A673 (cell line): Measurements from ENCODE around the gene LMAN1L. TPM values are rescaled to one million over a fixed set of nuclear protein-coding genes. Genes with fewer than 3 reads are reported as not detected.
A peak's percentile ranks its signal among the peaks of the same experiment; 100 is the strongest.

Source experiments
- BruUV-seq: library from RNA; stranded (reverse); fragments of 400-500 nt; replicated peaks from 2 replicates; lab custom pipeline; 2021; lab: Mats Ljungman, UMichigan
- CTCF ChIA-PET: fragments of 300-600 bp; sonication (Branson Sonifier 250); formaldehyde crosslinking; loops from one replicate; lab custom pipeline; 2022; ENCODE audit warnings: antibody characterized with exemption; lab: Charles Lee
- POLR2A ChIA-PET: fragments of 300-600 bp; sonication (Branson Sonifier 250); formaldehyde crosslinking; loops from one replicate; lab custom pipeline; 2022; ENCODE audit warnings: antibody characterized with exemption; ENCODE audit not compliant: low non-redundant PET; lab: Charles Lee
- DNase-seq: peaks from one replicate; pipeline ENCODE4 v3.0.0-alpha.2; 2015; ENCODE audit warnings: low spot score
- H3K27ac ChIP-seq: fragments of 200-600 bp; sonication (generic); 2 replicates; pipeline ENCODE4 v1.5.1; 2016; ENCODE audit warnings: mixed run types, low read depth, mild to moderate bottlenecking, mixed read lengths, antibody characterized with exemption, low read length; ENCODE audit not compliant: poor library complexity, severe bottlenecking
- H3K27me3 ChIP-seq: fragments of 200-600 bp; sonication (generic); replicated peaks from 2 replicates; pipeline ENCODE4 v1.6.1; 2017; ENCODE audit warnings: mixed run types, low read depth, mild to moderate bottlenecking, mixed read lengths, antibody characterized with exemption, low read length; ENCODE audit not compliant: insufficient read depth, poor library complexity
- H3K36me3 ChIP-seq: fragments of 200-600 bp; sonication (generic); 2 replicates; pipeline ENCODE4 v1.6.1; 2016; ENCODE audit warnings: mixed run types, mild to moderate bottlenecking, mixed read lengths, antibody characterized with exemption, low read length; ENCODE audit not compliant: insufficient read depth, poor library complexity, severe bottlenecking
- H3K4me1 ChIP-seq: fragments of 200-600 bp; sonication (generic); 2 replicates; pipeline ENCODE4 v1.6.1; 2017; ENCODE audit warnings: mixed run types, mild to moderate bottlenecking, mixed read lengths, antibody characterized with exemption, low read length; ENCODE audit not compliant: insufficient read depth, poor library complexity, severe bottlenecking
- H3K4me3 ChIP-seq: fragments of 200-600 bp; sonication (generic); 2 replicates; pipeline ENCODE4 v1.5.1; 2016; ENCODE audit warnings: low read depth, mixed run types, mild to moderate bottlenecking, mixed read lengths, low read length; ENCODE audit not compliant: poor library complexity, severe bottlenecking
- H3K9me3 ChIP-seq: fragments of 200-600 bp; sonication (generic); 2 replicates; pipeline ENCODE4 v1.6.1; 2016; ENCODE audit warnings: mixed run types, low read depth, mild to moderate bottlenecking, mixed read lengths, antibody characterized with exemption, low read length; ENCODE audit not compliant: poor library complexity, severe bottlenecking
- CTCF ChIP-seq: fragments of 300-800, 200-600 bp; sonication (generic); conservative IDR thresholded peaks from 2 replicates; pipeline ENCODE4 v1.5.1; 2017; ENCODE audit warnings: low read depth, mild to moderate bottlenecking, antibody characterized with exemption, low read length, moderate library complexity, mixed read lengths
- EZH2 ChIP-seq: fragments of 200-600 bp; sonication (generic); IDR thresholded peaks from 2 replicates; pipeline ENCODE4 v1.6.1; 2017; ENCODE audit warnings: borderline replicate concordance, low read depth, mild to moderate bottlenecking, mixed read lengths, antibody characterized with exemption, low read length; ENCODE audit not compliant: poor library complexity, severe bottlenecking
- intact Hi-C: fragments of 100-400 bp; cut with micrococcal nuclease; formaldehyde crosslinking; loops from one replicate; pipeline ENCODE4 v1.10.0; 2022; ENCODE audit not compliant: unreplicated experiment
- total RNA-seq: library from RNA; stranded (reverse); gene quantifications from 2 replicates; pipeline ENCODE4 v1.2.3, GENCODE V29; 2021

LMAN1L gene
- total RNA-seq, 1 experiment from 2014 or later = 0.80 TPM

- intact Hi-C loops = no loop called here
- no TSS peak for BruUV-seq
Observed at GRCh38 chr15:74856537-74856936, 43.9 kb downstream of the LMAN1L start.

DNA sequence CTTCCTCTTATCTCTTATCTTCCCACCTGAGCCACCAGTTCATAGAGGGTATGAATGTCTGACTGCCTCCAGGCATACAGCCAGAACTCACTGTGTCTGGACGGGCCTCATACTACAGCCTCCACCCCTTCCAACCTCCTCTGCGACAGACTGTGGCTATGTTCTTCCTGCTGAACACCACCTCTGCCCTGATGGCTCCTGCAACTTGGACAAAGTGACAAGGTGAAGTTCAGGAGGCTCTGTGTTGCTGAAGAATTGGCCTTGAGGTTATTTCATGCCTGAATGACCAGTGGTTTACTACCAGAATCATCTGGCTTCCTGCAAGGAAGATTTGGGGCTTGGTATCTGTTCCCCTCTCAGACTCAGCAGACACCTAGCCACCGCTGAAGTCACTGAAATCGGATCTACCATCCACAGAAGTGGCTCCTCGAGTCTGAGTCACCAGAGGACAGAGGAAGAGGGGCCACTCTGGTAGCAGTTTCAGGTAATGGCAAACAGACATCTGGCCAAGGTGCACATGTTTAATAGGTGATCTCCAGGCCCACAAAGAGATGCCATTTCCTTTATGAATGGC lies 44.5 kb downstream of the LMAN1L start:
- CTCF ChIA-PET = no interaction called here
- no peak for DNase-seq

More at GRCh38 chr15:74856537-74856936, 43.9 kb downstream of the LMAN1L start:
- H3K4me3 ChIP-seq = no peak overlapping the region
- peaks cover 28% of the 10 kb centered on the region for H3K36me3 ChIP-seq
- CTCF ChIA-PET = no interaction called here
- H3K27me3 ChIP-seq = no peaks in the 10 kb centered on the region
- H3K27ac ChIP-seq = no peak overlapping the region
- TF ChIP-seq EZH2 (no peak), CTCF (no peak)
- no peaks in the 10 kb centered on the region for H3K9me3 ChIP-seq
- DNase-seq = no peak
- POLR2A ChIA-PET = no interaction called here
- H3K4me1 ChIP-seq = no peaks in the 10 kb centered on the region

GRCh38 chr15:74857671-74858368 lies 45.2 kb downstream of the LMAN1L start:
- H3K36me3 ChIP-seq = peaks cover 17% of the 10 kb centered on the region
- no peaks in the 10 kb centered on the region for H3K4me1 ChIP-seq
- no peak overlapping the region for H3K4me3 ChIP-seq
- DNase-seq = no peak
- TF ChIP-seq EZH2 (no peak), CTCF (no peak)
- ChIA-PET CTCF (no interaction called here), POLR2A (no interaction called here)
- no peaks in the 10 kb centered on the region for H3K27me3 ChIP-seq
- peak overlapping the region; percentile 30 for H3K27ac ChIP-seq
- H3K9me3 ChIP-seq = no peaks in the 10 kb centered on the region
- intact Hi-C loops = no loop called here
- no TSS peak for BruUV-seq

More for the DNA sequence above, 44.5 kb downstream of the LMAN1L start:
- Histone ChIP-seq H3K4me3 (no peak overlapping the region), H3K9me3 (no peaks in the 10 kb centered on the region), H3K27ac (peak overlapping the region; percentile 30), H3K4me1 (no peaks in the 10 kb centered on the region), H3K27me3 (no peaks in the 10 kb centered on the region), H3K36me3 (peaks cover 22% of the 10 kb centered on the region)
- TF ChIP-seq CTCF (no peak), EZH2 (no peak)
- BruUV-seq = no TSS peak
- intact Hi-C loops = no loop called here
- POLR2A ChIA-PET = no interaction called here
